ENCODE results near the gene SNRNP70.
"Not testable (repeated sequence)": the region's sequence is repeated elsewhere in the genome, so short reads cannot be mapped to it uniquely, and the experiment has no call there.

SNRNP70 gene, protein sequence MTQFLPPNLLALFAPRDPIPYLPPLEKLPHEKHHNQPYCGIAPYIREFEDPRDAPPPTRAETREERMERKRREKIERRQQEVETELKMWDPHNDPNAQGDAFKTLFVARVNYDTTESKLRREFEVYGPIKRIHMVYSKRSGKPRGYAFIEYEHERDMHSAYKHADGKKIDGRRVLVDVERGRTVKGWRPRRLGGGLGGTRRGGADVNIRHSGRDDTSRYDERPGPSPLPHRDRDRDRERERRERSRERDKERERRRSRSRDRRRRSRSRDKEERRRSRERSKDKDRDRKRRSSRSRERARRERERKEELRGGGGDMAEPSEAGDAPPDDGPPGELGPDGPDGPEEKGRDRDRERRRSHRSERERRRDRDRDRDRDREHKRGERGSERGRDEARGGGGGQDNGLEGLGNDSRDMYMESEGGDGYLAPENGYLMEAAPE

DNA sequence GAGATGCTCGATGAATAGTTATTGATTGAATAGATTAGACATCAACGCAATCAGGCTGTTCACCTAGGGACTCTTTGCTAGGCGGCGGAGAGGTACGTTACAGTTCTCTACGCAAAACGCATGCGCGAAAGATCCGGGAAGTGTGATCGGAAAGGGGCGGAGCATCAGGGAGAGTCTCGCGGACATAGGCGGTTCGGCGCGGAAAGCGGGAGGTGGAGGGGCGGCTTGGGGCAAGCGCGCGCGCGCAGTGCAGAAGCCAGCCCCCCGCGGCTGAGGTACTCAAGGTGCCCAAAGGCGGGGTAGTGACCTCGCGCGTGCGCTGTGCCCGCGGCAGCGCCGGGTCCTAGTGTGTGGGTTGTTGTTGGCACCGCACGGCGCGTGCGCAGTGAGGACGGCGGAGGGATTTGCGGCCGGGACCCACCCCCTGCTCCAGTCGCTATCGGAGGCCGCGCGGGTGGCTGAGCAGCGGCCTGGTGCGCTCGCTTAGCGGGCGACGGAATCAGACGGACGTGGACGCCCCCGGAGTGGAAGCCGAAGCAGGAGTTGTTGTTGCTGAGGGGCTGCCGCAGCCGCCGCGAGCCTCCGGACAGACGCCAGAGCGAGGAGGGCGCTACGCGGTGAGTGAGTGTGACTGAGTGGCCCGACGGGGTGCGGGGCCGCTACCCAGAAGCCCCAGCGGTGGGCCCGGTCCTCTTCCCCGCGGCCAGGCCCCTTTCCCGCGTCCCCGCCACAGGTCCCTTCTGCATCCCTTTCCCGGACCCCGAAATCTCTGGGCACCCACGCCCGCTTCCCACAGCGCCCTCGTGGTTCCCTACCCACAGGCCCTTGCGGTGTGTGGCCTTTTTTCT lies at the start of gene SNRNP70:
Gene SNRNP70, plus strand, starts transcription at position 432 of the 848 bp plus-strand sequence. CDS start 964 bp downstream, outside the sequence.
- DNase-seq (ENCODE audit: low read depth) = peak; percentile 94

GRCh38 chr19:49036815-49037214 lies 48.4 kb upstream of the SNRNP70 start, which contains the start of gene CGB1:
Gene CGB1 (minus strand): TSS chr19:49036895. CDS start chr19:49036711, 184 bp downstream.
- not testable (repeated sequence) for DNase-seq (ENCODE audit: low read depth)

- DNase-seq (ENCODE audit: low read depth) = not testable (repeated sequence)
These were observed 47.1 kb upstream of the SNRNP70 start for GRCh38 chr19:49038111-49038510.

DNA sequence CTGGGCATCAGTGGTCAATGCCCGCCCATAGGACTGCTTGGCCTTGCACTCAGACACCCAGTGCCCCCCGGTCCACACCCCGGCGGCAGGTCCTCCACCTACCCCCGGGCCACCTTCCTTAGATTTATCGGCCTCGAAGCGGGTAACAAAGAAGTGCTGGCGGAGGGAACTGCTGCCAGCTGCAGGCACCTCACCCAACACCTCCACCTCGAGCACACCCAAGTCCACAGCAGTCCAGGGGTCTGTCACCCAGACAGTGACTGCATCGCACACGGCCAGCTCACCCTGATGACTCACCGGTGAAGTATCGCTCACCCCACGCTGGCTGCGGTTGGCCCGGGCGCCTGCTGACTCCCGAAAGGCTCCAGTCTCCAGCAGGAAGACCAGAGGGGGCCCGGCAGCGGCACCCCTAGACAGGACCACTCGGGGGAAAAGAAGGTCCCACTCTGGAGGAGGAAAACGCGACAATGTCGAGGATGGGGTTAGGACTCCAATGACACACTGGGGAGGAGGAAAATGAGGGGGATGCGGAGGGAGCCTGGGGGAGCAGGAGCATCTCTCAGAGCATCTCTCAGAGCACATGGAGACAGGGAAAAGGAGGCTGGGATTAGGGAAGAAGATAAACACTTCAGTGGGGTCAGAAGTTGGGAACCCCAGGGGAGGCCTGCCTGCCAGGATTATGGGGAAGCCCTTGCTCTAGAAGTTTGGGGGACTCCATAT lies 46.5 kb upstream of the SNRNP70 start:
- DNase-seq (ENCODE audit: low read depth) = not testable (repeated sequence)

GRCh38 chr19:49039736-49040135 lies 45.5 kb upstream of the SNRNP70 start:
- DNase-seq (ENCODE audit: low read depth) = not testable (repeated sequence)

DNA sequence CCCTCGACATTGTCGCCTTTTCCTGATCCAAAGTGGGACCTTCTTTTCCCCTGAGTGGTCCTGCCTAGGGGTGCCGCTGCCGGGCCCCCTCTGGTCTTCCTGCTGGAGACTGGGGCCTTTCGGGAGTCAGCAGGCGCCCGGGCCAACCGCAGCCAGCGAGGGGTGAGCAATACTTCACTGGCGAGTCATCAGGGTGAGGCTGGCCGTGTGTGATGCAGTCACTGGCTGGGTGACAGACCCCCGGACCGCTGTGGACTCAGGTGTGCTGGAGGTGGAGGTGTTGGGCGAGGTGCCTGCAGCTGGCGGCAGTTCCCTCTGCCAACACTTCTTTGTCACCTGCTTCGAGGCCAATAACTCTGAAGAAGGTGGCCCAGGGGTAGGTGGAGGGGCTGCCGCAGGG lies 43.1 kb upstream of the SNRNP70 start:
- DNase-seq (ENCODE audit: low read depth) = no peak

GRCh38 chr19:49042666-49043065 lies 42.6 kb upstream of the SNRNP70 start:
- DNase-seq (ENCODE audit: low read depth) = not testable (repeated sequence)

DNA sequence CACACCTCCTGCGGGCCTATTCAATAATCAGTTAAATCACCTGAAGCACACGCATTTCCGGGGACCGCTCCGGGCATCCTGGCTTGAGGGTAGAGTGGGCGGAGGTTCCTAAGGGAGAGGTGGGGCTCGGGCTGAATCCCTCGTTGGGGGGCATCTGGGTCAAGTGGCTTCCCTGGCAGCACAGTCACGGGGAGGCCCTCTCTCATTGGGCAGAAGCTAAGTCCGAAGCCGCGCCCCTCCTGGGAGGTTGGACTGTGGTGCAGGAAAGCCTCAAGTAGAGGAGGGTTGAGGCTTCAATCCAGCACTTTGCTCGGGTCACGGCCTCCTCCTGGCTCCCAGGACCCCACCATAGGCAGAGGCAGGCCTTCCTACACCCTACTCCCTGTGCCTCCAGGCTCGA lies 41.7 kb upstream of the SNRNP70 start, which contains the start of gene CGB5:
Gene CGB5, plus strand, starts transcription at position 301 of the 400 bp plus-strand sequence. CDS start 362 bp downstream, outside the sequence.
- not testable (repeated sequence) for DNase-seq (ENCODE audit: low read depth)

DNA sequence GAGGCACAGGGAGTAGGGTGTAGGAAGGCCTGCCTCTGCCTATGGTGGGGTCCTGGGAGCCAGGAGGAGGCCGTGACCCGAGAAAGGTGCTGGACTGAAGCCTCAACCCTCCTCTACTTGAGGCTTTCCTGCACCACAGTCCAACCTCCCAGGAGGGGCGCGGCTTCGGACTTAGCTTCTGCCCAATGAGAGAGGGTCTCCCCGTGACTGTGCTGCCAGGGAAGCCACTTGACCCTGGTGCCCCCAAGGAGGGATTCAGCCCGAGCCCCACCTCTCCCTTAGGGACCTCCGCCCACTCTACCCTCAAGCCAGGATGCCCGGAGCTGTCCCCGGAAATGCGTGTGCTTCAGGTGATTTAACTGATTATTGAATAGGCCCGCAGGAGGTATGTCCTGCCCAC lies 36.2 kb upstream of the SNRNP70 start, which contains the start of gene CGB8:
Gene CGB8, minus strand, starts transcription at position 101 of the 400 bp plus-strand sequence. CDS start 372 bp downstream, outside the sequence.
- DNase-seq (ENCODE audit: low read depth) = not testable (repeated sequence)

GRCh38 chr19:49049834-49050233 lies 35.4 kb upstream of the SNRNP70 start:
- not testable (repeated sequence) for DNase-seq (ENCODE audit: low read depth)

DNA sequence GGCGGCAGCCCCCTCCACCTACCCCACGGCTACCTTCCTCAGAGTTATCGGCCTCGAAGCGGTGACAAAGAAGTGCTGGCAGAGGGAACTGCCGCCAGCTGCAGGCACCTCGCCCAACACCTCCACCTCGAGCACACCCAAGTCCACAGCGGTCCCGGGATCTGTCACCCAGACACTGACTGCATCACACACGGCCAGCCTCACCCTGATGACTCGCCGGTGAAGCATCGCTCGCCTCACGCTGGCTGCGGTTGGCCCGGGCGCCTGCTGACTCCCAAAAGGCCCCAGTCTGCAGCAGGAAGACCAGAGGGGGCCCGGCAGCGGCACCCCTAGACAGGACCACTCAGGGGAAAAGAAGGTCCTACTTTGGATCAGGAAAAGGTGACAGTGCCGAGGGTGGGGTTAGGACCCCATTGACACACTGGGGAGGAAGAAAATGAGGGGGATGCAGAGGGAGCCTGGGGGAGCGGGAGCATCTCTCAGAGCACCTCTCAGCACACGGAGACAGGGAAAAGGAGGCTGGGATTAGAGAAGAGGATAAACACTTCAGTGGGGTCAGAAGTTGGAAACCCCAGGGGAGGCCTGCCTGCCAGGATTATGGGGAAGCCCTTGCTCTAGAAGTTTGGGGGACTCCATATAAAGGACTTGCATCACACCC lies 34.7 kb upstream of the SNRNP70 start:
- not testable (repeated sequence) for DNase-seq (ENCODE audit: low read depth)

DNA sequence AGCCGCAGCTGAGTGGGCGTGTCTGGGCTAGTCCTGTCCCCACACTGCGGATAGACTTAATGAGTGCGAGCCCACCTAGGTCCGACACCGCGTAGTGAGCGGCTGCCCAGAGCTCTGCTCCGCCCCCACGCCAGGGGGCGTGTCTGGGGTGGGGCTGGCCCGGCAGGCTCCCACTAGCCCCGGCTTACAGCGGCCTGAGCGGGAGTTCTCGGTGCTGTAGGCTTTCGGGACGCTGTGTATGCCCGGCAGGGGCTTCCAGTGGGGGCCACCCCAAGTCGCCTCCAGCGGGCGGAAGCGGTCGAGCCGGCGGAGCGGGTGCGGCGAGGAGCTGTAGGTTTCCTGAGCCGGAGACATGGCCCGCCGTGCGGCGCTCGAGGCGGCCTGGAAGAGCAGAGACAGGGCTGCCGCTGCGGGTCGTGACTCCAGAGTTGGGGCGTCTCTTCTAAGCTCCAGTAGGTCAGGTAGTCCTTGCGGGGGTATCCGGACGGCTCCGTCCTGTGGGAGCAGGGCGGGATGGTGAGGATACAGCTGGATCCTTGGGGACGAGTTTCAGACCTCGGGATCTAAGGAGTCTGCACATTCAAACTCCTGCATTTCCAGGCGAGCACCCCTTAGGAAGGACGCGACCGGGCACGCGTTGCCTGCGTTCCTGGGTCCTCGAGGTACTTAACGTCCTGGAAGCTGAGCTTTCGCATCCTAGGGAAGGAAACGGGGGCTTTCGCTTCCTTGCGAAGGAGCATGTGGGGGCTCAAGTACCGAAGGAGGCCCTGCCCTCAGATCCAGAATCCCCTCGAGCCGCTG lies 28.9 kb upstream of the SNRNP70 start:
- no peak for DNase-seq (ENCODE audit: low read depth)

- not testable (repeated sequence) for DNase-seq (ENCODE audit: low read depth)
These were observed 28.2 kb upstream of the SNRNP70 start for GRCh38 chr19:49056902-49057596.

- no peak for DNase-seq (ENCODE audit: low read depth)
These were observed 27.5 kb upstream of the SNRNP70 start, which contains the start of gene CGB7 for GRCh38 chr19:49057636-49058234. Gene CGB7 (minus strand): TSS chr19:49057749. CDS start chr19:49055375, 2,374 bp downstream.

DNA sequence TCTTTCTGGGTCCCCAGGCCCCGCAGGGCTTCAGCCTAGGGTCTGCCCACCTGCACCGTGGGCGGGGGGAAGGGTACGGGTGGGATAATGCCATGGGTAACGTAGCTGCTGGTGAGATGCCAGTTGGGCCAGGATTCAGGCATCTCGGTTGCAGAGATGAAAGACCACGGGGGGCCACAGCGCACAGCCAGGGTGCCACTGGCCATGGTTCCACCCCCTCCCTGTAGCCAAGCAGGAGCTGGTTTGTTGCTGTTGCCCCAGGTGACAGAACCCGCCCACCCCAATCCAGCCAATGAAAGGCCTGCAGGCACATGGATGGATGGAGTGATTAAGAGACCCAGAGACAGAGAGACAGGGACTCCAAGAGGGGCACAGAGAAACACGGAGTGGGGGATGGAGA lies 26.7 kb upstream of the SNRNP70 start:
- no peak for DNase-seq (ENCODE audit: low read depth)

GRCh38 chr19:49059053-49059452 lies 26.2 kb upstream of the SNRNP70 start:
- DNase-seq (ENCODE audit: low read depth) = no peak

DNA sequence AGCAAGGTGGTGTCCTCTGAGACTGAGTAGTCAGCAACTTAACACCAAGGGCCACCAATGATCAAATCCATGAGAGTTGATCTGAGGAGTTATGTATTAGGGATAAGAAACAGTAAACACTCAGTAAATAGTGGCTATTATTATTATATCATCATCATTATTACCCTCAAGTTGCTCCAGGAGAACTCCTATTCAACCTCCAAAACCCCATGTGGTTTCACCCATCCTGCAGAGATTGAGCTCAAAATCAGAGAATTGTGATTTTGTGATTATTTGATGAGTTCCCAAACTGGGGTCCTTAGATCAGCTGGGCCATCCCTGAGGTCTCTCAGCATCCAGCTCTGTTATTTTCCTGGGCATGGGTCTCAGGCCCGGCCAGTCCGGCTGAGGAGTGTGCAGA lies 24.3 kb upstream of the SNRNP70 start:
- DNase-seq (ENCODE audit: low read depth) = no peak

GRCh38 chr19:49061445-49061844 lies 23.8 kb upstream of the SNRNP70 start:
- no peak for DNase-seq (ENCODE audit: low read depth)

DNA sequence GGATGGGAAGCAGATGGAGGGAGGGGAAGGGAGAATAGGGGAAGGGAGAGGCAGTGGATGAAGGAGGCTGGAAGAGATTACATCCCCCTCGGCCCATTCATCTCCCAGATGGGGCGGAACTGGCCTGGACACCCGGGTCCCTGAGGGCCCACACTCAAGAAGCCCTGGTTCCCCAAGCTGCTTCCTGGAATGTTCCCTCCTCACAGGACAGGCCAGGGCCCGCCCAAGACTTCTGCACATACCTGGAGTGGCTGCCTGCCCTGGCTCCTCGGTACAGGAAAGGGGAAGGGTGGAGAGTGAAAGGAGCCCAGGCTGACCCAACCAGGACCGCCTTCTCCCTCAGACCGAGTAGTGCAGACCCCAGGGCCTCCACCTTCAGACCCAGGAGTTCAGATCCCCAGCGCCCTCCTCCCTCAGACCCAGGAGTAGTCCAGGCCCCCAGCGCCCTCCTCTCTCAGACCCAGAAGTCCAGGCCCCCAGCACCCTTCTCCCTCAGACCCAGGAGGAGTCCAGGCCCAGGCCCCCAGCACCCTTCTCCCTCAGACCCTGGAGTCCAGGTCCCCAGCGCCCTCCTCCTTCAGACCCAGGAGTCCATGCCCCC lies 21.1 kb upstream of the SNRNP70 start:
- DNase-seq (ENCODE audit: low read depth) = no peak
